Measurements from ENCODE around the gene HRH1. TPM values are rescaled to one million over a fixed set of nuclear protein-coding genes. Genes with fewer than 3 reads are reported as not detected.

HRH1 gene
- total and polyA plus RNA-seq, 2 donors (not counting 1 experiment from before 2014, with no cell fraction given), result not detected

- H3K4me1 Mint-ChIP-seq, result no peaks in the 10 kb centered on the region
Observed at GRCh38 chr3:11195201-11195600, 40.9 kb downstream of the HRH1 start.

More at GRCh38 chr3:11195201-11195600, 40.9 kb downstream of the HRH1 start:
- H3K4me3 Mint-ChIP-seq, result no peak overlapping the region
- H3K27ac ChIP-seq (ENCODE audit: low read length in 2 of 2), result no peak overlapping the region
- WGBS (ENCODE audit: insufficient coverage), result 10% methylated on average over 2 of the region's 5 CpGs
- peaks cover 0 to 9% (median 3%) of the 10 kb centered on the region in 4 experiments for H3K27me3 ChIP-seq (replicated peaks in 1 of 4; ENCODE audit: control extremely low read depth in 1 of 4, control insufficient read depth in 3 of 4, insufficient read depth in 4 of 4, low read length in 3 of 4)
- no peak overlapping the region for H3K4me3 ChIP-seq (ENCODE audit: control extremely low read depth in 1 of 5, extremely low read depth in 1 of 5, insufficient read depth in 1 of 5, low read depth in 2 of 5, low read length in 4 of 5)
- TF ChIP-seq CTCF (IDR thresholded peaks at IDR 0.05), result no peak
- no peak for TF ChIP-seq EZH2 (IDR thresholded peaks at IDR 0.05; ENCODE audit: borderline replicate concordance, insufficient read depth, low read depth, low read length, poor library complexity, severe bottlenecking)
- DNase-seq (no peak), ATAC-seq (ENCODE audit: low read depth) (no peak)
- intact Hi-C loops (cut with micrococcal nuclease), result no loop called here
- H3K36me3 ChIP-seq (replicated peaks in 1 of 2; ENCODE audit: control extremely low read depth in 1 of 2, control insufficient read depth in 1 of 2, extremely low read depth in 1 of 2, insufficient read depth in 2 of 2, low read length in 1 of 2), result no peaks in the 10 kb centered on the region
- H3K9ac ChIP-seq (ENCODE audit: low read length), result no peak overlapping the region
- peaks cover 0 to 4% (median 0%) of the 10 kb centered on the region in 3 donors for H3K9me3 ChIP-seq (ENCODE audit: control extremely low read depth in 1 of 3, control insufficient read depth in 2 of 3, insufficient read depth in 1 of 3, low read length in 2 of 3)
- H3K4me2 ChIP-seq (replicated peaks; ENCODE audit: low read depth, low read length, poor library complexity, severe bottlenecking), result no peak overlapping the region
- peaks cover 26% of the 10 kb centered on the region for H3K27me3 Mint-ChIP-seq
- POLR2A ChIA-PET, result no interaction called here
- no peak overlapping the region for H2AFZ ChIP-seq (ENCODE audit: insufficient read depth, low read depth, low read length, poor library complexity, severe bottlenecking)
- CTCF ChIA-PET, result no interaction called here
- no peak overlapping the region for H3K27ac Mint-ChIP-seq
- no peaks in the 10 kb centered on the region for H4K20me1 ChIP-seq (ENCODE audit: control insufficient read depth, insufficient read depth, low read length, poor library complexity, severe bottlenecking)
- no peaks in the 10 kb centered on the region for H3K79me2 ChIP-seq (ENCODE audit: control insufficient read depth, insufficient read depth, low read length)
- no peaks in the 10 kb centered on the region for H3K4me1 ChIP-seq (ENCODE audit: control insufficient read depth in 2 of 2, insufficient read depth in 2 of 2, low read length in 2 of 2)
- peaks cover 2% of the 10 kb centered on the region for H3K9me3 Mint-ChIP-seq (ENCODE audit: insufficient read depth)
